ENCODE results near the gene ABHD17C.

- TF ChIP-seq EP300 (IDR thresholded peaks at IDR 0.05) (no peak), POLR2A (IDR thresholded peaks at IDR 0.05) (no peak), CTCF (IDR thresholded peaks at IDR 0.05) (no peak)
Observed at GRCh38 chr15:80665151-80665550, 30.0 kb upstream of the ABHD17C start.

Data from tibial nerve (tissue), 4 donors.